Measurements from ENCODE around the gene CHSY3.

Gene CHSY3

DNA sequence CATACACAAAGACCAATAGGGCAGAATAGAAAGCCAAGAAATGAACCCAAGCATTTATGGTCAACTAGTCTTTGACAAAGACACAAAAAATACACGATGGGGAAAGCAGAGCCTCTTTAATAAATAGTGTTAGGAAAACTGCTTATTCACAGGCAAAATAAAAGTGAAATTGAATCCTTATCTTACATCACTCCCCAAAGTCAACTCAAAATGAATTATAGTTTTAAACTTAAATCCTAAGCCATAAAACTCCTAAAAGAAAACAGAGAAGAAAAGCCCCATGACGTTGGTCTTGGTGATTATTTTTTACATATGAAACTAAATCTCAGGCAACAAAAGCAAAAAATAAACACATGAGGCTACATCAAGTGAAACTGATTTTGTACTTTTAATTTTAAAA is 46.8 kb downstream of the CHSY3 start:
- DNase-seq = no peak

DNA sequence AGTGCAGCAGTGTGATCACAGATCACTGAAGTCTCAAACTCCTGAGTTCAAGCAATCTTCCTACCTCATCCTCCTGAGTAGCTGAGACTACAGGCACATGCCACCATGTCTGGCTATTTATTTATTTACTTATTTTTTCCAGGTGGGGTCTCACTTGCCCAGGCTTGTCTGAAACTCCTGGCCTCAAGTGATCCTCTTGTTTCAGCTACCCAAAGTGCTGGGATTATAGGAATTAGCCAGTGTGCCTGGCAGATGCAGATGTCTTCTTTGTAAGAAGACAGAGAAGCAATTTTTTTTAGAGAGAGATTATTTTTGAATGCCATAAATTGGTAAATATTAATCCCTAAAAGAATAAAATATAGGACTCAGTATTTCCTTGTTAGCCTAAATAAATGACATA is 54.3 kb downstream of the CHSY3 start:
- no peak for DNase-seq

DNA sequence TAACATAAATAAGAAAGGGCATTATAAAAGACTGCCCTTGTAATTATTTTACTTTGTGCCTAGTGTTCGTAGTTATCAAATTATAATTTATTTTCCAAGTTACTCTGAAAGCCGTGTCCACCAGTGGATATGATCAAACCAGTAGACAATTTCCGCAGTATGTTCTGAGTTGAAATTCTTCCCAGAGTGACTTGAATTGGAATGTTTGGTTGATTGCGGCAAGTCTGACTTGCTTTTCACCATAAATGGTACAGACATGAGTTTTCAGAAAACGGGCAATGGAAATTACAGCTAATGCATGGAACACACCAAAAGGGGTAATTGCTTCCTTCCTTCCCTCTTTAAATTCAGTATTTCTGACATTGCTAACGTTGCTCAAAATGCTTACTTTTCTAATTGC is 56.6 kb downstream of the CHSY3 start:
- no peak for DNase-seq

DNA sequence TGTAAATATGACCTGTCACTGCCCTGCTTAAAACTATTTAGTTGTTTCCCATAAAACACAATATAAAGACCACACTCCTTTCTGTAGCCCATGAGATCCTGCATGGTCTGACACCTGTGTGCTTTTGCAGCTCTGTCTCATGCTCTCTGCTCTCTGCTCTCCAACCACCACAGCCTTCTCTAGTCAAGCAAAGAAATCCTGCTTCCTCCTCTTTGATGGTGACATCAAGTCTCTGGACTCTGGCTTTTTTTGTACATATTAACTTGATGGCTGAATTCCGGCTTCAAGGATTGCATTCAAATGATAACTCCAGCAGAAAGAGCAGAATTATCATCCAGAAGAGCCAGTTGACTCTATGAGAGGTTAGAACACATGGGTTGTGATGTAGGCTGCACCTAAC is 58.2 kb downstream of the CHSY3 start:
- DNase-seq = no peak

DNA sequence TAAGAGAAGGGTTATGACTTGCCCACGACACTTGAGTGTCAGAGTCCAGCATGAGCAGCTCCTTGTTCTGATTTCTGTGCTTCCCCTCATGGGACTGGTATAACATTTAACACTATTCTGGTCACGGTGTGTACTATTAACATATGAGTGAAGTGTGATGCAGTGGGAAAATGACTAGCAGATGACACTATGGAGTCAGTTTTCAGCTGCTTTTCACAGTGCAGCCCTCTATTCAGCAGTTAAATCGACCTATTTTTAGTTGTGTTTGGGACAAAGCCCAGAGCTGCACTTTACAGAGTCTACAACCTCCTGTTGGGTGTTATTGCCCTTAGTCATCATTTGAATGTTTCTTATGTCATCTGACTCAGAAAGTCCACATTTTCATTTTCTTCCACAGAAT is 59.1 kb downstream of the CHSY3 start:
- no peak for DNase-seq

DNA sequence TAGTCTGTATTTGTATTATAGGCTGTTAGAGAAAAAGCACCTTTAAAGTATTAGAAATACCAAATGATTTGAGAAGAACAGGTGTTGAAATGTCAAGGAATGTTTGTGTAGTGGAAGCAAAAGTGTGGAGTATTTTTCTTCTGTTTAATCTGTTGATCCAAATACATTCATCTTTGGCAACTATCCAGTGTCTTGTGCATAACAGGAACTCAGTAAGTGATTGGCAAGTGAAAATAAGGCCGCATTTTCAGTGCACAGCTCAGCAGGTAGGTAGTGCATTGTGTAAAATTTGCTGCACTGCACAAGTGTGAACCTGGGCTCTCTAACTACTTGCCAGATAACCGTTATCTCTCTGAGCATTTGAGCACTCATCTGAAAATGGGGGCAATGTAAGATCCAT is 61.8 kb downstream of the CHSY3 start:
- DNase-seq = no peak

DNA sequence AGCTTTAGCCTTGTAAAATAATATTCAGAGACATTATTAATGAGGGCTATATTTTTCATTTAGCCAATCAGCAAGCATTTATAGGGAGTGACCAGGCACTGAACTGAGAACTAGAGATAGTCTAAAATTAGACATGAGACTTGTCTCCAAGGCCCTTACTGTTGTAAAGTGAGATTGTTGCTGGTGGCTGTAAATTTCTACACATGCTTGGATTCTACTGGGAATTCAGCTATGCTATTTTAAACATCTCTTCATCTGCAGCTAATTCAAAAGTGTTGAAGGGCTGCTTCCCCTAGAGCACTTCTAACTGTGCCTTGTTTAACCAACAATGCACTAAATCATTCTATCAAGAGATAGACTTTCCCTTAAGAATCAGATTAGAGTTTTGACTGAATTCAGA is 67.4 kb downstream of the CHSY3 start:
- no peak for DNase-seq

DNA sequence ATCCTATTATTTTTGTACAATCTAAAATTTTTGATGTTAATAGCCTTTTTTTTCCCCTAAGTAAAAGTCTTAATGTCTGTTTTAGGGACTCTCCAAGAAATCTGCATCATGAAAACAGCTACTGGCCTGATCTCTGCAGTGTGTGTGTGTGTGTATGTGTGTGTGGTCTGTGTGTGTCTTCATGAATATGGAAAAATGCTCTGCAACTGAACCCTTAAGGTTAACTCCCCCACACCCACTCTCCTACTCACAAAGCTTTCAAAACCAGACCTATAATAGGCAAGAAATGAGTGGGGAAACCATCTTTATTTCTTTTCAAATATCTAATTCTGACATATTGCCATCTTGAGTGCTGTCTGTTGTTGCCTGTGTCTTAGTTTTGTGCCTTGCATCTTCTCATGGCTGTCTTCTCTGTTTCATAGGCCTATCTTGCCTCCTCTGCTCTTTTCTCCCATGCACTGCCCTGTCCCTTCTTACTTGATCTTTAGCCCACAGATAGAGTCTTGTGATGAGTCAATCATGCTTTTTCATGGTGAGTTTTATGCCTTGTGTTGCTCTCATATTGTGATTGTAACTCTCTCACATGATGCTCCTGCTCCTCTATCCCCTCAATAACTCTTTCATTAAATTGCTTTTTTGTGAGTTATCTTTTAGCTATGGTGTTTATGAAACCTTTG is 68.3 kb downstream of the CHSY3 start:
- no peak for DNase-seq

DNA sequence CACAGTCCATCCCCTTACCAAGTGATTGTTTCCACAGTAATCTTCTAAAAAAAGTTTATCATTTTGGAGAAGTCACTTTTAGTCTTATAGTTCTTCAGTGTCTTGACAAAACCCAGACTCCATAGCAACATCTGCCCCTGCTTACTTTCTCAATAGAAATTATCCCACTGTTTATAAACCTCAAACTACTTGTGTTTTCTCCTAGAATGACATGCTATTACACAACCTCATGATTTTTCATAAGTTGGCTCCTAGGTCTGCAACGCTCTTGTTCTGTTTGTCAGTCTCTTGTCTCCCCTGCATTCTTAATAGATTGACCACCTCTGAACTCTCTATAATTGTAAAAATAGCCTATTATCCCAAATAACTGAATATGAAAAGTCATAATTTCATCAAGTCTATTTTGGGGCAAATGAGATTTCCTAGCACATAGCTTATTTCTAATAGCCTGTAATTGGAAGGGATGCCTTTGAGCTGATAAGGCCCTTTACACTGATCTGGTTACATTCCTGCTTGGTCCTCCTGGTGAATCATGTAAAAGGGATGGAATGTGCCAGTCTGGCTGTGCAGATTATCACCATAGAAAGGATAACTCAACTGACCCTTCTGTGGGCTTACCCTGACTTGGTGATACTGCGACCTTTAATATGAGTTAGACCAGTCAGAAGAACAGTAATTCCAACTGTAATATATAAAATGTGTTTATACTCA is 69.6 kb downstream of the CHSY3 start:
- no peak for DNase-seq

DNA sequence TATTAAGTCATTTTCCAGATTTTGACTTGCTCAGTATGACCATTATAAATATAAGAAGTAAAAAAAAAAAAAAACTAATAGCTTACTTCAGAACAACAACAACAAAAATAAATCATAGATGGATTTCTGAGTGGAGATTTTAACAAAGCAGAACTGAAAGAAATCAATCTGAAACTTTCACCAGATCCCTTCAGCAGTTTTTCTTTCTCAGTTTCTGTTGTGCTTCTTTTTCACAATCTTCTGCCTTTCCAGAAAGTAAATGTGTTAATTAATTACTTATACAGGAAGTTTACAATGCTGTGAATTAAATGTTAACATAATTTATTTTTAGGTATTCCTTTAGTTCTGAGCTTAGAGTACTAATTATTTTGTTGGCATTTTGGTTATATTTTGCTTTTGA is 73.5 kb downstream of the CHSY3 start:
- DNase-seq = no peak

DNA sequence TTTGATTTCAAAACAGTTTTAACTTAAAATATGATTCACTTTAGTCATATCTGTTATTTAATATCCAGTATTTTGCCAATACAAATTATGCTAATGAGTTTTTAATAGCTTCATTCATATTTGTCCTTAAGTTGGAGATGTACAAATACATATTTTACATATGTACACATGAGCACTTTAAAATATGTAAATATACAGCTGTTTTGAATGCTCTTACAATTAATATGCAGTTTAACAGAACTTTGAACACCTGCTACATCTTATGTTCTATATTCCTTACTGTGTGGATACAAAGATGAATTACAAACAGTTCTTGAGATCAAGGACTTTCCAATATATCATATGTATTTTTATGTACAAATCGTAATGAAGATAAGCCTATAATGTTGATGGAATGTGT is 74.0 kb downstream of the CHSY3 start:
- no peak for DNase-seq

DNA sequence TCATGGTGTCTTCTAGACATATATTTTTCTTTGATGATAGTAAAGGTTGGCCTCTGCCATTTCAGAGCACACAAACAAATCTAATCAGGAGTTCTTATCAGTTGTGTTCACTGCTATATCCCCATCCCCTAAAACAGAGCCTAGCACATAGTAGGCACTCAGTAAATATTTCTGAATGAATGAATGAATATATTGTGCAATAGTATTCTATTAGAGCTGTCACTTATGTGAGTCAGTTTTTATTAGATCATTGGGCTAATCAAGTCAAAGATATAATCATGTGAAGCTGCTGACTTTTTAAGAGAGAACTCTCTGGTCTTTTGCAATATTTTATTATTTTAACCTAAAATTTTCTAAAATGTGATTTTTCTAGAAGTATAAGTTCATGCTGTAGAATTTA is 84.2 kb downstream of the CHSY3 start:
- DNase-seq = no peak

DNA sequence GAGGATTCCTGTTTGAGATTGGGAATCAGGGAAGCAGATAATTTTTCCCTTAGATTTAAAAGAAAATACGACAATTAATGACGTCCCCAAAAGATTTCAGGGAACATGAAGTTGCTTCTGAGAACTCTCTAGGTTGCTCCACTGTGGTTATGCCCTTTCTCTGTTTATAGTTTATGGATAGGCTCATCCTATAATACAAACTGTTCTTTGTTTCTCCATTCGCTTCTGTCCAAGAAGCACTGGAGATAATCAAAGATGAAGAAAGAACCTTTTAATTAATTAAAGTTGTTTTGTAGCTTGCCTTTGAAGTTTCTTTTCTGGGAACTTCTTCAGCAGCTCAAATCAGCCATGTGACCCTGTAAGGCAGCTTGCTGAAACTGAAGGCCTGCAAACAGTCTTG is 87.5 kb downstream of the CHSY3 start:
- DNase-seq = no peak

DNA sequence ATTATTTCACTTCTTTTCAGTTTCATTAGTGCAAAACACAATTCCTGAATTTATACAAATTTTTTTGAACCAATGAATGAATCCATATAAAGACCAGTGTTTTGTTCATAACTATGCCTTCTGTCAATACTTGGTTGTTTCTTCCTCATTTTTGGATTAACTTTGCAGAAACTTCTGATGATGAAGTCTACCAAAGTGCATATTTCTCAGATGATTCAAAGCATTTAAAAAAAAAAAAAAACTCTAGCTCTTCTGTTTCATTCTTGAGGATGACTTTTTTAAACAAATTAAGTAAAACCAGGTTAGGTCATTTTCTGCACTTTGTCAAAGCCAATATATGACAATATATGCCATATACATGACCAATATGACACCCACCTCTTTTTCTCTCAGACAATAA is 92.6 kb downstream of the CHSY3 start:
- no peak for DNase-seq

DNA sequence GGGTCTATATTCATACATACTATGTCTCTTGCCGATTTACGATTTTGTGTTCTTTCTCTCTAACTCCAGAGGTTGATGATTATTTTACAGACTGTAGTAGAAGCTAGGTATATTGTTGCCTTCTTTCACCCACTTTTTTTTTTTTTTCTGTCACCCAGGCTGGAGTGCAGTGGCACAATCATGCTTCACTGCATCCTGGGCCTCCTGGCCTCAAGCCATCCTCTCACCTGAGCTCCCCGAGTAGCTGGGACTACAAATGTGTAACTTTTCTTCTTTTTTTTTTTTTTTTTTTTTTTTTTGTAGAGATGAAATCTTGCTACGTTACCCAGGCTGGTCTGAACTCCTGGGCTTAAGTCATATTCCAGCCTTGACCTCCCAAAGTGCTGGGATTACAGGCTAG is 96.2 kb downstream of the CHSY3 start:
- no peak for DNase-seq

DNA sequence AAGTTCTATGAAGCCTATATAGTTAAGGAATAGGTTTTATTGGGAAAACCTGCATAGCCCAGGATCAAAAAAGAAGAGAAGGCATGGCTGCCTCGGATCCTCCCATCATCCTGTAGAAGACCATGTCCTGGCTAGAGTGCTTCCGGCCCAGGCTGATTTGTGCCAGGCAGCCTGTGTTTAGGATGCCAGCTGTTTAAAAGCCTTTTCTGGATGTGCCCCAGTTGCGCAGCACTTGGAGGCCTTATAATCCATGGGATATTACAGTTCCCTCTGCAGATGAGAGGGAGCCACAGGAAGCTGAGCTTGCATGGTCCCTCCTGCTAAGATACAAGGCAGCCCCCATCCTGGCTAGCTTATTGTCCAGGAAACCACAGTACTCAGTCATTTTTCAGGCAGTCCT is 97.9 kb downstream of the CHSY3 start:
- no peak for DNase-seq

DNA sequence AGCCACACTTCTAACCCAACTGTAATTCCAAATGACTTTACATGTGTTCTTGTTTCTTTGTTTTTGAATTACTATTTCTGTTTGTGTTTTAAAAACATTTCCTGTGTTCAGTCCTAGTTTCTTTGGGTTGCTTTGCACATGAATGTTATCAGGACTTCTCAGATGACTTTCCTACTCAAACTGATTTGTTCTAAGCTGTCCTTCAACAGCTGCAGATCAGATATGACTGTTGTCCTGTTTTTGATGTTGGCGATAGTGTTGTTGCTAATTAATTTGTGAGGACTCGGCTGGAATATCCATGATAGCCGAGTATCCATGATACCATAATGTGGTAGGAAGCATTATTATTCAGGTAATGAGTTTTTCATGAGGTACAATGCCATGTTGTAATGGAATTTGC is 98.6 kb downstream of the CHSY3 start:
- DNase-seq = no peak

DNA sequence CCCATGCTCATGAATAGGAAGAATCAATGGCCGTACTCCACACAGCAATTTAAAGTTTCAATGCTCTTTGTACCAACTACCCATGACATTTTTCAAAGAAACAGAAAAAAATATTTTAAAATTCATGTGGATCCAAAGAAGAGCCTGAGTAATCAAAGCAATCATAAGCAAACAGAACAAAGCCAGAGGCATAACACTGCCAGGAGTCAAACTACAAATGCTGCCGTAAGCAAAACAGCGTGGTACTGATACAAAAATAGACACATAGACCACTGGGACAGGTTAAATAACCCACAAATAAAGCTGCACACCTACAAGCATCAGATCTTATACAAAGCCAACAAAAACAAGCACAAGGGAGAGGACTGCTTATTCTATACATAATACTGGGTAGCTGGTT is 107.7 kb downstream of the CHSY3 start:
- DNase-seq = no peak

DNA sequence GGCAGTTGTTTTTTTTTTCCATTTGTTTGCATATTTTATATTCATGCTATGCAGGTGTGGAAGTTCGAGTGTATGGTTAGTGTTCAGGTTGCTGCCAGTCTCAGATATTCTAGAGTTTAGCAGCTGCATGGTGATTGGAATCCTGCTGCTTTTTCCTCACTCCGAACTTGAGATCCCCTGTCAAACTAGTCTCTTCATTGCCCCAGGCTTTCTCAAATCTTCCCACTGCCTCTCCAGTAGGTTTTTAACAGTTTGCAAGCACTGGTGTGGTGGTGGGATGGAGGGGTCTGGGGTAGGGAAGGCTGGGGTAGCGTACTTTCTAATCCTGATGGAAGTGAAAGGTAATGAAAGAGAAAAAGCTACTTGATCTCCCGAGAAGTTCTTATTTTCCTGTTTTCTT is 112.9 kb downstream of the CHSY3 start:
- no peak for DNase-seq

DNA sequence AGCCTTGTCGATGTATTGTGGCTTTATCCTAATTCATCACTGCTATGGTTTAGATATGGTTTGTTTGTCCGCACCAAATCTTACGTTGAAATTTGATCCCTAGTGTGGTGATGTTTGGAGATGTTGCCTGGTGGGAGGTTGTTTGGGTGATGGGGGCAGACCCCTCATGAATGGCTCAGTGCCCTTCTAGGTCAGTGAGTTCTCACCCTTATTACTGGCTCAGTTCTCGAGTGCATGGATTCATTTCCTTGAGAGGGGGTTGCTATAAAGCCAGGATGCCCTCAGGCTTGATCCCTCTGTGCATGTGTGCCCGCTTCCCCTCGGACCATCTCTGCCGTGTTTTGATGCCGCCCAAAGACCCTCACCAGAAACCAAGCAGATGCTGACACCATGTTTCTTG is 114.4 kb downstream of the CHSY3 start:
- no peak for DNase-seq

DNA sequence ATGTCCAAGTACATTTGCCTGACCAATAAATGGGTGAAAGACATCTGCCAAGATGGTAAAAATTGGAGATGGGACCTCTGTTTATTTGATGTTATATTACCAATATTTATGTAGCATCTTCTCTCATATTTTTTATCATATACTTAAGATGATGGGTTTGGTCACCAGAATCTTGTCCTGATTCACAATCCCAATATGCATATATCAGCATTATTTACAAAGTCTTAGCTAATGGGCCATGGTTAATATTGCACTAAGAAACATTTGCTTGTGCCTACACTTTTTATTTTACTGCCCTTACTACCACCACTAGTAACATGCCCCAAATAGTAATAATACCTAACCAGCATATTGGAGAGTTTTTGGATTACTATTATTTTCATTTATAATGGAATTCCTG is 116.7 kb downstream of the CHSY3 start:
- no peak for DNase-seq

DNA sequence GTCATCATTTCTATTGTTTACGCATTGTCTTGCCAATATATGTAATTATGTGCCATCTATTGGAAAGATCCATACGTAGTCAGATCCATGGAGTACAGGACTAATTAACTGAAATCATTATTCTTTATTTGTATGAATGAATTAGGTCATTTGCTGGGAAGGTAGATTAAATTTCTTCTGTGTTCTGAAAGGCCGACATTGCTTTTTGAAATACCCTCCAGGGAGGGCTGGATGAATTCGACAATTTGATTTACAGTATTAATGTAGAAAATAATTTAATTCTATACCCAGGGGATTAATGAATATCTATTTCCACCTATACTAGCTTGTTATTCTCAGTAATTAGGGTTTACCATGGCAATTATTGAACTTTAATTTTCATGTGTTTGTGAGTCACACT is 117.6 kb downstream of the CHSY3 start:
- DNase-seq = no peak

DNA sequence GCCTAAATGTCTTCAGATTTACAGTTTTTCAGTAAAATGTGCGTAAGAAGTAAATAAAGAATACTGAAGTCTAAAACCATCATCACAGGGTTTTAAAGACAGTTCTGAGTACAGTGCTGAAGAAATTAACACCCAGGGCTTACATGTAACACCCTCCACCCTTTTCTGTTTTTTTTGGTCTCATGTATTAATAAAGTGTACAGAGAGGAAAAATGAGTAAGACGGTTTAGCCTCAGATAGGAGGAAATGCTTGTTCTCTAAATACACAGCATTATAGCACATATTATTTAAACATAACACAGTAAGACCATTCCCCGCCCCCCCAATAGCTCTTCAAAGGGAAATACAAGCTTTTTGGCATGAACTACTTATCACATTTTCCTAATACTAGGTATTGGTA is 119.3 kb downstream of the CHSY3 start:
- DNase-seq = no peak

DNA sequence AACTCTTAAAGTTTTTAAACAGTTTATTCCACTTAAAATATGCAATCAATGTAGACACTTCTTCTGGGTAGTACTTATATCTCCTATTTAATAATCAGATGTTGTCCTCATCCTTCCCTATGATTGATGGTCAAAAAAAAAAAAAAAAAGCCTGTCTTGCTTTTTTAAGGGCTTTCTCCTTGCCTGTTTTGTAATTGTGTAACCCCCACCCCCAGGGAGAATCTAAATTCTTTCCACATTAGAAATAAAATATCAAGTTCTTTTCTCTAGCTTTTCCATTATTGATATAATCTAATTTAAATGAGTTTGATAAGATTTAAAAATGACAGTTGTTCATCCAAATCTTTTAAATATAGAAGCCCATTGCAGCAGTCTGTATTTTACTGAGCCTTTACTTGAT is 119.7 kb downstream of the CHSY3 start:
- DNase-seq = no peak

DNA sequence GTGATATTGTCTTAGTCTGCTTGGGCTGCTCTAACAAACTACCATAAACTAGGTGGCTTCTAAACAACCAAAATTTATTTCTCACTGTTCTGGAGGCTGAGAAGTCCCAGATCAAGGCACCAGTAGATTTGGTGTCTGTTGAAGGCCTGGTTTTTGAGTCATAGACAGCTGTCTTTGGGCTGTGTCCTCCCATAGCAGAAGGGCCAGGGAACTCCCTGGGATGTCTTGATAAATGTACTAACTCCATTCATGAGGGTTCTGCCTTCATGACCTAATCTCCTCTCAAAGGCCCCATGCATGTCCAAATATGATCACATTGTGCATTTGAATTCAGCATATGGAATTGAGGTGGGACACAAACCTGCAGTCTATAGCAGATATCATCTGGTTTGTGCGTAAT is 121.2 kb downstream of the CHSY3 start:
- no peak for DNase-seq
